ENCODE results near the gene MYO7B. TPM values are rescaled to one million over a fixed set of nuclear protein-coding genes. Genes with fewer than 3 reads are reported as not detected.

Gene MYO7B
- polyA plus RNA-seq, 6 donors from 2014 or later: 1.7 to 44.3 (median 12.0) TPM

- DNase-seq (no peak), ATAC-seq (ENCODE audit: low read depth in 2 of 2) (peak; percentile 7 to 8)
- Mint-ChIP-seq H3K4me1 (peaks cover 74 to 92% (median 90%) of the 10 kb centered on the region in 3 donors), H3K27me3 (no peaks in the 10 kb centered on the region), H3K4me3 (peak overlapping the region in 7 of 8 donors; percentile 46 to 81 (median 75)), H3K36me3 (no peaks in the 10 kb centered on the region), H3K27ac (peak overlapping the region; percentile 93 to 97 (median 95)), H3K9me3 (no peaks in the 10 kb centered on the region)
These were observed 98.7 kb downstream of the MYO7B start for GRCh38 chr2:127634066-127634617.

- DNase-seq: no peak
- ATAC-seq (ENCODE audit: low read depth in 2 of 2): no peak
- peak overlapping the region in 7 of 8 donors; percentile 3 to 81 (median 46) for H3K4me3 Mint-ChIP-seq
- peaks cover 74 to 92% (median 91%) of the 10 kb centered on the region in 3 donors for H3K4me1 Mint-ChIP-seq
- peak overlapping the region; percentile 21 to 97 (median 93) for H3K27ac Mint-ChIP-seq
- no peaks in the 10 kb centered on the region for H3K36me3 Mint-ChIP-seq
- H3K27me3 Mint-ChIP-seq: no peaks in the 10 kb centered on the region
- no peaks in the 10 kb centered on the region for H3K9me3 Mint-ChIP-seq
These were observed 99.3 kb downstream of the MYO7B start for GRCh38 chr2:127634626-127635379.

GRCh38 chr2:127635380-127636237 is 100.1 kb downstream of the MYO7B start:
- DNase-seq (no peak), ATAC-seq (ENCODE audit: low read depth in 2 of 2) (no peak)
- Mint-ChIP-seq H3K36me3 (no peaks in the 10 kb centered on the region), H3K4me1 (peaks cover 72 to 92% (median 90%) of the 10 kb centered on the region in 3 donors), H3K9me3 (no peaks in the 10 kb centered on the region), H3K4me3 (peak overlapping the region in 6 of 8 donors; percentile 32 to 81 (median 46)), H3K27ac (peak overlapping the region in 5 of 6 donors; percentile 74 to 93 (median 90)), H3K27me3 (no peaks in the 10 kb centered on the region)

- peak overlapping the region in 7 of 8 donors; percentile 35 to 75 (median 53) for H3K4me3 Mint-ChIP-seq
- H3K36me3 Mint-ChIP-seq: no peaks in the 10 kb centered on the region
- DNase-seq (no peak), ATAC-seq (ENCODE audit: low read depth in 2 of 2) (no peak)
- H3K27ac Mint-ChIP-seq: peak overlapping the region in 5 of 6 donors; percentile 33 to 91 (median 60)
- H3K27me3 Mint-ChIP-seq: no peaks in the 10 kb centered on the region
- no peaks in the 10 kb centered on the region for H3K9me3 Mint-ChIP-seq
- peaks cover 66 to 89% (median 85%) of the 10 kb centered on the region in 3 donors for H3K4me1 Mint-ChIP-seq
These were observed 101.1 kb downstream of the MYO7B start for GRCh38 chr2:127636248-127637235.

- ATAC-seq (ENCODE audit: low read depth in 2 of 2) (no peak), DNase-seq (no peak)
- Mint-ChIP-seq H3K36me3 (no peaks in the 10 kb centered on the region), H3K4me1 (peaks cover 68 to 91% (median 88%) of the 10 kb centered on the region in 3 donors), H3K27ac (peak overlapping the region in 3 of 6 donors; percentile 60 to 92 (median 87)), H3K4me3 (peak overlapping the region in 7 of 8 donors; percentile 12 to 92 (median 36)), H3K27me3 (no peaks in the 10 kb centered on the region), H3K9me3 (no peaks in the 10 kb centered on the region)
These were observed 101.8 kb downstream of the MYO7B start for GRCh38 chr2:127637236-127637630.

- Mint-ChIP-seq H3K27ac (peak overlapping the region in 4 of 6 donors; percentile 87 to 94 (median 90)), H3K9me3 (no peaks in the 10 kb centered on the region), H3K36me3 (no peaks in the 10 kb centered on the region), H3K4me3 (peak overlapping the region in 7 of 8 donors; percentile 72 to 92 (median 80)), H3K27me3 (no peaks in the 10 kb centered on the region), H3K4me1 (peaks cover 68 to 89% (median 84%) of the 10 kb centered on the region in 3 donors)
- ATAC-seq (ENCODE audit: low read depth in 2 of 2) (no peak), DNase-seq (no peak)
These were observed 102.3 kb downstream of the MYO7B start for GRCh38 chr2:127637725-127638252.

- H3K9me3 Mint-ChIP-seq: no peaks in the 10 kb centered on the region
- peak; percentile 11 for ATAC-seq (ENCODE audit: low read depth in 2 of 2)
- peak overlapping the region in 5 of 6 donors; percentile 87 to 98 (median 92) for H3K27ac Mint-ChIP-seq
- H3K4me3 Mint-ChIP-seq: peak overlapping the region in 7 of 8 donors; percentile 66 to 89 (median 78)
- no peaks in the 10 kb centered on the region for H3K36me3 Mint-ChIP-seq
- no peaks in the 10 kb centered on the region for H3K27me3 Mint-ChIP-seq
- DNase-seq: no peak
- peaks cover 61 to 81% (median 79%) of the 10 kb centered on the region in 3 donors for H3K4me1 Mint-ChIP-seq
These were observed 103.1 kb downstream of the MYO7B start for GRCh38 chr2:127638361-127639110.

GRCh38 chr2:127639111-127639474 is 103.6 kb downstream of the MYO7B start:
- no peaks in the 10 kb centered on the region for H3K27me3 Mint-ChIP-seq
- no peaks in the 10 kb centered on the region for H3K9me3 Mint-ChIP-seq
- H3K4me3 Mint-ChIP-seq: peak overlapping the region in 6 of 8 donors; percentile 11 to 85 (median 71)
- peaks cover 59 to 81% (median 74%) of the 10 kb centered on the region in 3 donors for H3K4me1 Mint-ChIP-seq
- H3K27ac Mint-ChIP-seq: peak overlapping the region in 5 of 6 donors; percentile 82 to 98 (median 89)
- no peaks in the 10 kb centered on the region for H3K36me3 Mint-ChIP-seq
- DNase-seq (no peak), ATAC-seq (ENCODE audit: low read depth in 2 of 2) (no peak)

- H3K27ac Mint-ChIP-seq: peak overlapping the region in 5 of 6 donors; percentile 59 to 94 (median 92)
- H3K4me3 Mint-ChIP-seq: peak overlapping the region in 6 of 8 donors; percentile 15 to 85 (median 66)
- H3K4me1 Mint-ChIP-seq: peaks cover 47 to 76% (median 63%) of the 10 kb centered on the region in 3 donors
- DNase-seq (peak; percentile 70), ATAC-seq (ENCODE audit: low read depth in 2 of 2) (peak; percentile 76 to 81)
- H3K36me3 Mint-ChIP-seq: no peaks in the 10 kb centered on the region
- no peaks in the 10 kb centered on the region for H3K9me3 Mint-ChIP-seq
- no peaks in the 10 kb centered on the region for H3K27me3 Mint-ChIP-seq
These were observed 104.9 kb downstream of the MYO7B start for GRCh38 chr2:127640082-127641072.

- DNase-seq (no peak), ATAC-seq (ENCODE audit: low read depth in 2 of 2) (no peak)
- Mint-ChIP-seq H3K9me3 (no peaks in the 10 kb centered on the region), H3K4me3 (peak overlapping the region in 4 of 8 donors; percentile 20 to 72 (median 66)), H3K27ac (peak overlapping the region in 3 of 6 donors; percentile 69 to 87 (median 76)), H3K4me1 (peaks cover 47 to 68% (median 55%) of the 10 kb centered on the region in 3 donors), H3K36me3 (no peaks in the 10 kb centered on the region), H3K27me3 (no peaks in the 10 kb centered on the region)
These were observed 105.7 kb downstream of the MYO7B start for GRCh38 chr2:127641133-127641532.

Data from naive B cell (primary cell).